GM10266 (cell line): ENCODE data around the gene BANF2.
"Not testable (repeated sequence)": the region's sequence is repeated elsewhere in the genome, so short reads cannot be mapped to it uniquely, and the experiment has no call there.

Source experiments
- DNase-seq: peaks from one replicate; pipeline ENCODE4 v3.0.0; 2012; ENCODE audit errors: extremely low spot score
- TF ChIP-seq, protein P1 (sequence below): IDR thresholded peaks from 2 replicates; pipeline ENCODE4 v1.5.1; 2012; ENCODE audit warnings: mild to moderate bottlenecking, low read depth; ENCODE audit not compliant: control insufficient read depth, insufficient read depth; ENCODE audit errors: missing control alignments

The BANF2 gene

DNA sequence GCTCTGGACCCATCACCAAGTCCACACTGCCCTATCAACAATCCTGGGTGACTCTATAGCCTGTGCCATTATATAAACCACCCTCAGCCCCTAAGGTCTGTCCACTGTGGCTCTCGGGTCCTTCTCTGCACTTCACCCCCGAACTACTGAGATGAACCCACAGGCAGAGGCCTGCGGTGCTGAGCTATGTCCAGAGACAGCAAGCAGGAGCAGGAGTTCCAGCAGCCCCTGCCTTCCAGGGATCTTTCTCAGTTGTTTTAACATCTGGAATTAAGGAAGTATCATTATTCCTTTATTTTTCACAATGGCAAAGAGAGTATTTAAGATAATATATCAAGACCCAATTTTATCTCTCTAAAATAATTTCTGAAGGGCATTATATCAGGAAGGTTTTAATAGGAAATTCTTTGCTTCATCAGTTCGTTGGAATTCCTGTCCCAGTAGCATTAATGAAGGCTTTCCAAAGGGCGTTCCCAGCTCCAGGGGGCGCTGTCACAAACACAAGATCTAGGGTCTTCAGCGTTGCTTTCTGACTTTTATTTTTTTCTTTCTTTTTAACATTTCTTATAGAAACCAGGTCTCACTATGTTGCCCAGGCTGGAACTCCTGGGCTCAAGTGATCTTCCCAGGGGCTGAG lies 45.0 kb upstream of the BANF2 start:
- no peak for DNase-seq
- TF ChIP-seq, protein P1, sequence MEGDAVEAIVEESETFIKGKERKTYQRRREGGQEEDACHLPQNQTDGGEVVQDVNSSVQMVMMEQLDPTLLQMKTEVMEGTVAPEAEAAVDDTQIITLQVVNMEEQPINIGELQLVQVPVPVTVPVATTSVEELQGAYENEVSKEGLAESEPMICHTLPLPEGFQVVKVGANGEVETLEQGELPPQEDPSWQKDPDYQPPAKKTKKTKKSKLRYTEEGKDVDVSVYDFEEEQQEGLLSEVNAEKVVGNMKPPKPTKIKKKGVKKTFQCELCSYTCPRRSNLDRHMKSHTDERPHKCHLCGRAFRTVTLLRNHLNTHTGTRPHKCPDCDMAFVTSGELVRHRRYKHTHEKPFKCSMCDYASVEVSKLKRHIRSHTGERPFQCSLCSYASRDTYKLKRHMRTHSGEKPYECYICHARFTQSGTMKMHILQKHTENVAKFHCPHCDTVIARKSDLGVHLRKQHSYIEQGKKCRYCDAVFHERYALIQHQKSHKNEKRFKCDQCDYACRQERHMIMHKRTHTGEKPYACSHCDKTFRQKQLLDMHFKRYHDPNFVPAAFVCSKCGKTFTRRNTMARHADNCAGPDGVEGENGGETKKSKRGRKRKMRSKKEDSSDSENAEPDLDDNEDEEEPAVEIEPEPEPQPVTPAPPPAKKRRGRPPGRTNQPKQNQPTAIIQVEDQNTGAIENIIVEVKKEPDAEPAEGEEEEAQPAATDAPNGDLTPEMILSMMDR: peak; percentile 33

DNA sequence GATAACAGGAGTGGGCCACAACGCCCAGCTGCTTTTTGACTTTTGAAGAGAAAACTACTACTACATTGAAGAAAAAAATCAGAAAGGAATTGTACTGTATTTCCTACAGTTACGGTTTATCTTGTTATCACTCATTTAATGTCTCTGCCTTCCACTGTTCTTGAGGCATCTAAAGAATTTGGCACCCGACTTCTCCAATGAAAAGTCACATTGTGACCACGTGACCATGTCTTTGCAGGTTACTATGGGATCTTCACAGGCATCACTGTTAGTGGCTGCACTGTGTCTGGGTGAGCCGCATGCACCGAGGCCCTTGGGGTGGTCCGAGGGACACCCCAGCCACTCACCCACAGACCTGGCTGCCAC lies 44.5 kb upstream of the BANF2 start:
- DNase-seq: no peak
- TF ChIP-seq, protein P1: no peak

DNA sequence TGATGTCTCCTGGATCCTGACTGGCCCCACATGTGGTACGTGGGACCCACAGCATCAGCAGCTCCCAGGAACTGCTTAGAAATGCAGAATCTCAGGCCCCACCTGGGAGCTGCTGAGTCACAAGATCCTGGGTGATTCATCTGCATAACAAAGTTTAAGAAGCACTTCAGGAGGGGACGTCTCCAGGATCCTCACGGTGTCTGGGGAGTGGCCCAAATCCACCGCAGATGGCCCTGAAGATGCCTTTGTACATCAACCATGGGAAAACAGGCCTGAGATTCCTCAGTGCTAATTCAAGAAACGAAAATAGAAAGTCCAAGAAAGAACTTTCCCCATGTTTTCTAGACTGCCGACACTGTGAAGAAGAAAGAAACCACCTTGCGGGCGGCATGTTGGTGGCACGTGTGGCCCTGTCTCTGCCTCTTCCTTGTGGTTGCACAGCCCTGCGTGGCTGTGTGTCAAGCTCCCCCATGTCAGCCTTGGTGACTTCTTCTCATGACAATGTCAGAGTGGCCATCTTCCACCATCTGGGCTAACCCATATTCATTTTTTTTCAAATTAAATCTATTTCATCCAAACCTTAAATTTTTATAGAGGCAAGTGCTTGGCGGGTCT lies 43.8 kb upstream of the BANF2 start:
- DNase-seq: no peak
- TF ChIP-seq, protein P1: no peak

DNA sequence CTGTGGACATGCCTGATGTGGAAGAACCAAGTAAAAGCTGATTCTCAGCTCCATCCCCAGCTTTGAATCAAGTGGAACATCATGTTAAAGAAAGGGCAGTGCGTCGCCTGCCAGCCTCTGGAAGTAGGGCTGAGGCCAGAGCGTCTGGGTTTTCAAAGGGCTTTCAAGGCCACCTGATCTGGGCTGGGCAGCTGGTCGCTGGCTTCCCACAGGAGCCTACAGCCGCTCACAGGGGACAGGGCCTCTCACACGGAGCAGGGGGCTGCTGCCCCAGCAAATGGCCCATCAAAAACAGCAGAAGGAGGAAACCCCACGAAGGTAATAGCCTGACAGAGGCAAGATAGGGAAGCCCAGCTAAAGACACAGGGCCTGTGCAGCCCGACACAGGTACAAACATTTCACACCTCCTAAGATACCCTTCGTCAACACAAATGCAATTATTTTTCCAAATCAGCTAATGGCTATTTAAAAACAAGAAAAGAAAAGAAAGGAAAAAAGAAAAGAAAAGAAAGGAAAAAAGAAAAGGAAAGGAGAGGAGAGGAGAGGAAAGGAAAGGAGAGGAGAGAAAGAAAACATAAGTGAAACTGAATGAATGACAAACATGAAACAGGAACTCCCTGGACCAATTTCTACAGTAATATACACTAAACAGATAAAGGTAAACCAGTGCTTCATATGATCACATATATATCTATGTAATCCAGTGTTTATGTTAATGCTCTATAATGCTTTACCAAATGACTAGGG lies 42.5 kb upstream of the BANF2 start:
- DNase-seq: no peak
- TF ChIP-seq, protein P1: no peak

DNA sequence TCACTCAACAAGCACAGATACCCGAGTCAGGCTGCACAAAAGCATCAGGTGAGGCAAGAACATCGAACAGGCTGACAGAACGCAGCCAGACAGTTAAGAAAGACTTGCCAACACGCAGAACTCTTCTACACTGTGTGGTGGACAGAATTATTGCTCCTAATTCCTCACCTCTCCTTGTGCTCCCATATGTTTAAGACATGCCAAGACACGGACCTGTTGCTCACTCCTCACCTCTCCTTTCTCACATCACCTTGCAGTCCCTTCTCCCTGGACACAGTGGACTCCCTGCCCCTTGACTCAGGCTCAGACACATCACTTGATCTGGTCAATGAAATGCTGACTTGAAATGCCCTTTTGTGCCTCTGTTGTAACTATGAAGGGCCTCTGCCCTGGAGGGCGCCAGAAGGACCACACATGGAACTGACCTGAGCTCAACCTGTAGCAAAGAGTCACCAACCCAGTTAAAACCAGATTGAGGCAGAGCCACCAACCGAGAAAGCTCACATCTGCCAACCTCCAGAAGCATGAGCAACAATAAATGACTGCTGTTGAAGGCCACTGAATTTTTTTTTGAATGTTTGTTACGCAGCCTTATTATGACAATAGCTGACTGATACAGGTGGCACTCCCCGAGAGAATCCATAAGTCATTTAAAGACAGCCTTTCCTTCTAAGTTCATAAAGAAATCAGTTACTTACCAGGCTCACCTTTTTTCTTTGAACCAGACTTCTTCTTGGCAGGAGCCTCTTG lies 41.7 kb upstream of the BANF2 start:
- TF ChIP-seq, protein P1: no peak

DNA sequence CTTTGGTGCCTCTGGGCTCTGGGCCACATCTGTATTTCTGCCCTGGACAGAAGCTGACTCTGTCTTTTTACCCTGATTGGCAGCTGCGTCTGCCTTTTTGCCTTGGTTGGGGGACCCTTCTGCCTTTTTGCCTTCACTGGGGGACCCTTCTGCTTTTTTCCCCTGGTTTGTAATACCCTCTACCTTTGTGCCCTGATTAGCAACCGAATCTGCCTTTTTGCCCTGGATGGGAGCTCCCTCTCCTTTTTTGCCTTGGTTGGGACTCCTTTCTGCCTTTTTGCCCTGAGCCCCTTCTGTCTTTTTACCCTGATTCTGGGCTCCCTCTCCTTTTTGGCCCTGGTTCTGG lies 41.1 kb upstream of the BANF2 start:
- DNase-seq: no peak
- TF ChIP-seq, protein P1: no peak

More for the DNA sequence above, 41.7 kb upstream of the BANF2 start:
- DNase-seq: no peak

DNA sequence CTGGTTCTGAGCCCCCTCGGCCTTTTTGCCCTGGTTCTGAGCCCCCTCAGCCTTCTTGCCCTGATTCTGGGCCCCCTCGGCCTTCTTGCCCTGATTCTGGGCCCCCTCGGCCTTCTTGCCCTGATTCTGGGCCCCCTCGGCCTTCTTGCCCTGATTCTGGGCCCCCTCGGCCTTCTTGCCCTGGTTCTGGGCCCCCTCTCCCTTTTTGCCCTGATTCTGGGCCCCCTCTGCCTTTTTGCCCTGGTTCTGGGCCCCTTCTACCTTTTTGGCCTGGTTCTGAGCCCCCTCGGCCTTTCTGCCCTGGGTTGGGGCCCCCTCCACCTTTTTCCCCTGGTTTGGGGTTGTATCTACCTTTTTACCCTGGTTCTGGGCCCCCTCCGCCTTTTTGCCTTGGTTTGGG lies 40.4 kb upstream of the BANF2 start:
- DNase-seq: not testable (repeated sequence)
